Right lobe of liver (tissue), 4 donors: Measurements from ENCODE around the gene OR1B1.

Experiments used
- CTCF ChIP-seq, 4 donors: fragments of 200-600 bp in 3 of 4; fragments of 450-650 bp in 1 of 4; IDR thresholded peaks; one replicate each; pipeline versions ENCODE4 v1.5.1 to v1.8.0; 2016 to 2022; ENCODE audit warnings: antibody characterized with exemption in 4 of 4, mild to moderate bottlenecking in 2 of 4
- POLR2A ChIP-seq: fragments of 450-650 bp; IDR thresholded peaks from one replicate; pipeline ENCODE4 v1.6.1; 2017; ENCODE audit warnings: antibody characterized with exemption, mild to moderate bottlenecking
- donor health status: DM: no; HTN: no; CAD: no.
- donor health status: DM: no; HTN: no; CAD: no.
- donor health status: DM: no; HTN: yes; CAD: no.

GRCh38 chr9:122657527-122657926 is at the start of gene OR1B1:
- TF ChIP-seq CTCF (IDR thresholded peaks at IDR 0.05): no peak
- no peak for TF ChIP-seq POLR2A
